Neural progenitor cell (in vitro differentiated cells): ENCODE data around the gene SLC37A1. TPM values are rescaled to one million over a fixed set of nuclear protein-coding genes. Genes with fewer than 3 reads are reported as not detected.

Experiments used
- DNase-seq: peaks from one replicate; pipeline ENCODE4 v3.0.0-alpha.2; 2016; ENCODE audit warnings: low spot score
- H2AFZ ChIP-seq: fragments of 200-600 bp; sonication (generic); replicated peaks from 2 replicates; pipeline ENCODE4 v1.6.1; 2016; ENCODE audit warnings: antibody characterized with exemption
- H3F3A ChIP-seq: fragments of 200-600 bp; sonication (generic); 2 replicates; pipeline ENCODE4 v1.6.1; 2016; ENCODE audit warnings: antibody characterized with exemption, low read depth
- H3K27ac ChIP-seq: fragments of 200-600 bp; sonication (generic); 2 replicates; pipeline ENCODE4 v1.5.1; 2016; ENCODE audit warnings: mild to moderate bottlenecking
- H3K27me3 ChIP-seq: fragments of 200-600 bp; sonication (generic); 2 replicates; pipeline ENCODE4 v1.6.1; 2016; ENCODE audit warnings: mild to moderate bottlenecking, moderate library complexity
- H3K36me3 ChIP-seq: fragments of 200-600 bp; sonication (generic); 2 replicates; pipeline ENCODE4 v1.5.1; 2016
- H3K4me1 ChIP-seq: fragments of 200-600 bp; sonication (generic); 2 replicates; pipeline ENCODE4 v1.6.1; 2016; ENCODE audit warnings: mixed run types
- H3K4me2 ChIP-seq: fragments of 200-600 bp; sonication (generic); 2 replicates; pipeline ENCODE4 v1.6.1; 2016
- H3K4me3 ChIP-seq: fragments of 200-600 bp; sonication (generic); 2 replicates; pipeline ENCODE4 v1.5.1; 2016
- H3K79me2 ChIP-seq: fragments of 200-600 bp; sonication (generic); 2 replicates; pipeline ENCODE4 v1.6.1; 2016; ENCODE audit warnings: low read depth
- H3K9ac ChIP-seq: fragments of 200-600 bp; sonication (generic); 2 replicates; pipeline ENCODE4 v1.6.1; 2016
- H3K9me3 ChIP-seq: fragments of 200-600 bp; sonication (generic); 2 replicates; pipeline ENCODE4 v1.5.1; 2016; ENCODE audit warnings: low read depth
- H4K20me1 ChIP-seq: fragments of 200-600 bp; sonication (generic); 2 replicates; pipeline ENCODE4 v1.6.1; 2016; ENCODE audit warnings: low read depth
- H3K27ac Mint-ChIP-seq: 3 replicates; pipeline ENCODE4 v1.8.0; 2021; ENCODE audit warnings: mixed read lengths
- H3K27me3 Mint-ChIP-seq: 2 replicates; pipeline ENCODE4 v1.8.0; 2022; ENCODE audit warnings: low read depth, mild to moderate bottlenecking, inconsistent platforms, moderate library complexity, mixed read lengths; ENCODE audit not compliant: insufficient read depth
- H3K36me3 Mint-ChIP-seq: 3 replicates; pipeline ENCODE4 v1.8.0; 2021; ENCODE audit warnings: mixed read lengths
- H3K4me1 Mint-ChIP-seq: 3 replicates; pipeline ENCODE4 v1.8.0; 2021; ENCODE audit warnings: mixed read lengths
- H3K4me3 Mint-ChIP-seq: 3 replicates; pipeline ENCODE4 v1.8.0; 2021; ENCODE audit warnings: mild to moderate bottlenecking, moderate library complexity, mixed read lengths
- H3K9me3 Mint-ChIP-seq: 3 replicates; pipeline ENCODE4 v1.8.0; 2020; ENCODE audit warnings: mixed read lengths
- CTCF ChIP-seq: fragments of 200-600 bp; sonication (generic); IDR thresholded peaks from 2 replicates; pipeline ENCODE4 v1.5.1; 2017; ENCODE audit warnings: antibody characterized with exemption, mild to moderate bottlenecking
- EZH2 ChIP-seq: fragments of 200-600 bp; sonication (generic); IDR thresholded peaks from 2 replicates; pipeline ENCODE4 v1.6.1; 2017; ENCODE audit warnings: antibody characterized with exemption, mild to moderate bottlenecking, moderate library complexity
- EZH2phosphoT487 ChIP-seq: fragments of 200-600 bp; sonication (generic); IDR thresholded peaks from 2 replicates; pipeline ENCODE4 v1.6.1; 2017; ENCODE audit warnings: antibody characterized with exemption
- total RNA-seq: library from RNA; depleted of rRNA; stranded (reverse); fragments of >200 nt; gene quantifications from 2 replicates; pipeline ENCODE4 v1.2.3, GENCODE V29; 2015; ENCODE audit warnings: low replicate concordance

Gene SLC37A1
- total RNA-seq, 1 donor from 2014 or later = 1.2 TPM

GRCh38 chr21:42576639-42577038, 63.0 kb downstream of the SLC37A1 start:
- Histone ChIP-seq H3K4me1 (peaks cover under 1% of the 10 kb centered on the region), H2AFZ (no peak overlapping the region), H3K4me3 (no peak overlapping the region), H3K79me2 (no peaks in the 10 kb centered on the region), H3K9me3 (peaks cover 8% of the 10 kb centered on the region), H3K4me2 (no peak overlapping the region), H3K27me3 (no peaks in the 10 kb centered on the region), H3K9ac (no peak overlapping the region), H3K27ac (no peak overlapping the region), H3K36me3 (peaks cover 12% of the 10 kb centered on the region), H3F3A (no peaks in the 10 kb centered on the region), H4K20me1 (no peaks in the 10 kb centered on the region)
- peaks cover 7% of the 10 kb centered on the region for H3K27me3 Mint-ChIP-seq
- peaks cover 22% of the 10 kb centered on the region for H3K9me3 Mint-ChIP-seq
- H3K4me1 Mint-ChIP-seq = peaks cover 17% of the 10 kb centered on the region
- no peak for TF ChIP-seq EZH2phosphoT487
- TF ChIP-seq CTCF = no peak
- no peak for TF ChIP-seq EZH2
- H3K36me3 Mint-ChIP-seq = peaks cover 8% of the 10 kb centered on the region
- DNase-seq = no peak
- H3K27ac Mint-ChIP-seq = no peak overlapping the region
- H3K4me3 Mint-ChIP-seq = no peak overlapping the region

DNA sequence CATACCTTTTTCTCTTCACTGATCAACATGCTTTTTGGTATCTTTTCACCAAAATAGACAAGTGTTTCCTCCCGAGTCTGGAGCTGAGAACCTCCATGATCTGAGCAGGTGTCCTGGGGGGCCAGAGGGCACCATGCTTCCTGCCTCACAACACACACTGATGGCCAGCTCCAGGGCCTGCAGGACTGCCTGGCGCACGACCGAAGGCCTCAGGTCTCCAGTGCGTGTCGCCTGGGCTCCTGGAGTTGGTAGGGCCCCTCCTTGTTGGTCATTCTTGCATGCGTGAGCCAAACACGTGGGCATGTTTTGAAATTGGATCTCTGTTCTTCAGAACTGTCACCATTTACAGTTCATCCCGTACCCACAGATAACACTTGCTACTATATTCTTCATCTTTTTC, 64.4 kb downstream of the SLC37A1 start:
- peaks cover 12% of the 10 kb centered on the region for H3K36me3 ChIP-seq
- no peak overlapping the region for H3K4me3 ChIP-seq
- peaks cover 7% of the 10 kb centered on the region for H3K27me3 Mint-ChIP-seq
- no peak overlapping the region for H3K27ac ChIP-seq
- no peaks in the 10 kb centered on the region for H3K79me2 ChIP-seq
- H3F3A ChIP-seq = no peaks in the 10 kb centered on the region
- DNase-seq = no peak
- H3K36me3 Mint-ChIP-seq = peaks cover 8% of the 10 kb centered on the region
- H3K27ac Mint-ChIP-seq = no peak overlapping the region
- H3K9me3 Mint-ChIP-seq = peaks cover 22% of the 10 kb centered on the region
- TF ChIP-seq EZH2phosphoT487 (no peak), CTCF (no peak), EZH2 (no peak)
- H3K4me3 Mint-ChIP-seq = no peak overlapping the region
- no peaks in the 10 kb centered on the region for H4K20me1 ChIP-seq
- H3K4me1 Mint-ChIP-seq = peaks cover 15% of the 10 kb centered on the region
- H3K27me3 ChIP-seq = no peaks in the 10 kb centered on the region
- H2AFZ ChIP-seq = no peak overlapping the region
- peaks cover 8% of the 10 kb centered on the region for H3K9me3 ChIP-seq
- no peak overlapping the region for H3K4me2 ChIP-seq
- no peak overlapping the region for H3K9ac ChIP-seq
- peaks cover 6% of the 10 kb centered on the region for H3K4me1 ChIP-seq

DNA sequence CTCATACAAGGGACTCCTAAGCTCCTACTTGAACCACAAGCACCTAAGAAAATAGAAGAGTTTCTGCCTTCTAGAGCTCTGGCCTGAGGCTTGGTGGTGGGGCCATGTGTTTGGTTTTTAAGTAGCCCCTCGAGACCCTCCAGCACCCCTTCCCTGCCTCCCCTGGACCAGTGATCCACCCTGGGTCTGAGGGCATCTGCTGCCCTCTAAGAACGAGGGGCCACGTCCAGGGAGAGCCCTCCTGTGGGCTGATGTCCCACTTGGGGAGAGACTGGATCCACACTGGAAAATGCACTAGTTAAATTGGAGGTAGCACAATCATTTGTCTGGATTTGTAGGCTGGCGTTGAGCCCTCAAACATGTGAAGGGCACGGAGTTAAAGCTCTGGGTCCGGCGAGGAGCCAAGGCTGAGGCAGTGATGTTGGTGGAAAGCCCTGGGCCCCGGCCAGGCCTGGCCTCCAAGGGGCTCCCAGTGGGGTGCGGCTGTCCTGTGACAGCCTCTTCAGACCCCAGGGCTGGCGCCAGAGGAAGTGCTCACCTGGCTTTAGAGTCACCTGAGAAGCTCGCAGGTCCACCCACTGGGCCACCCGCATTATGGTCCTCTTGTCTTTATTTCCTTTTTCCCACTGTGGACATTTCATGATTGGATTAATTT, 65.2 kb downstream of the SLC37A1 start:
- no peak overlapping the region for H3K27ac ChIP-seq
- Mint-ChIP-seq H3K4me3 (no peak overlapping the region), H3K27me3 (peaks cover 7% of the 10 kb centered on the region), H3K9me3 (peaks cover 22% of the 10 kb centered on the region), H3K27ac (no peak overlapping the region), H3K36me3 (peaks cover 8% of the 10 kb centered on the region), H3K4me1 (peaks cover 15% of the 10 kb centered on the region)
- TF ChIP-seq CTCF (no peak), EZH2 (no peak), EZH2phosphoT487 (no peak)
- H2AFZ ChIP-seq = no peak overlapping the region
- no peak for DNase-seq
- no peak overlapping the region for H3K4me3 ChIP-seq
- no peaks in the 10 kb centered on the region for H3F3A ChIP-seq
- no peaks in the 10 kb centered on the region for H3K79me2 ChIP-seq
- no peak overlapping the region for H3K9ac ChIP-seq
- peaks cover 12% of the 10 kb centered on the region for H3K36me3 ChIP-seq
- no peaks in the 10 kb centered on the region for H3K27me3 ChIP-seq
- peaks cover 6% of the 10 kb centered on the region for H3K4me1 ChIP-seq
- H3K4me2 ChIP-seq = no peak overlapping the region
- peaks cover 8% of the 10 kb centered on the region for H3K9me3 ChIP-seq
- no peaks in the 10 kb centered on the region for H4K20me1 ChIP-seq
